C1 segment of cervical spinal cord (tissue), 14 donors: ENCODE results near the gene PAPOLG.
A peak's percentile ranks its signal among the peaks of the same experiment; 100 is the strongest.
"Not testable (repeated sequence)": the region's sequence is repeated elsewhere in the genome, so short reads cannot be mapped to it uniquely, and the experiment has no call there.

Source experiments
- DNase-seq, 14 donors: peaks; one replicate each; lab custom pipeline; 2025; lab: John Stamatoyannopoulos, UW

The PAPOLG gene

GRCh38 chr2:60775048-60775639 lies 19.1 kb downstream of the PAPOLG start:
- no peak for DNase-seq

GRCh38 chr2:60778352-60778751 lies 22.3 kb downstream of the PAPOLG start:
- DNase-seq = no peak

- no peak for DNase-seq
Measured at GRCh38 chr2:60779426-60779825, 23.4 kb downstream of the PAPOLG start.

- no peak for DNase-seq
Measured at GRCh38 chr2:60780721-60781120, 24.7 kb downstream of the PAPOLG start.

- DNase-seq = no peak
Measured at GRCh38 chr2:60793169-60793568, 37.1 kb downstream of the PAPOLG start.

GRCh38 chr2:60794271-60794863 lies 38.3 kb downstream of the PAPOLG start:
- no peak for DNase-seq

GRCh38 chr2:60796573-60797509 lies 40.8 kb downstream of the PAPOLG start:
- DNase-seq = no peak

GRCh38 chr2:60804473-60804872 lies 48.4 kb downstream of the PAPOLG start:
- no peak for DNase-seq

- no peak for DNase-seq
Measured at GRCh38 chr2:60806595-60806987, 50.5 kb downstream of the PAPOLG start.

GRCh38 chr2:60806988-60807681 lies 51.1 kb downstream of the PAPOLG start:
- DNase-seq = no peak

- peak in 4 of 14 donors; percentile 4 to 18 (median 8) for DNase-seq
Measured at GRCh38 chr2:60808330-60808801, 52.3 kb downstream of the PAPOLG start.

GRCh38 chr2:60811491-60812375 lies 55.7 kb downstream of the PAPOLG start:
- no peak for DNase-seq

GRCh38 chr2:60817191-60817590 lies 61.1 kb downstream of the PAPOLG start:
- not testable (repeated sequence) for DNase-seq

- no peak for DNase-seq
Measured at GRCh38 chr2:60818272-60818671, 62.2 kb downstream of the PAPOLG start.

GRCh38 chr2:60819155-60819862 lies 63.2 kb downstream of the PAPOLG start:
- no peak for DNase-seq

- no peak for DNase-seq
Measured at GRCh38 chr2:60819936-60820335, 63.9 kb downstream of the PAPOLG start.

GRCh38 chr2:60820416-60821132 lies 64.5 kb downstream of the PAPOLG start:
- DNase-seq = no peak

GRCh38 chr2:60821133-60821469 lies 65.0 kb downstream of the PAPOLG start:
- no peak for DNase-seq

- DNase-seq = no peak
Measured at GRCh38 chr2:60821587-60822302, 65.7 kb downstream of the PAPOLG start.
